Erythroblast (primary cell): Measurements from ENCODE around the gene PAGE4.

Experiments used
- GATA1 ChIP-seq: IDR thresholded peaks from 2 replicates; pipeline ENCODE4 v1.6.1; 2011; ENCODE audit warnings: low read depth, mild to moderate bottlenecking, control low read depth, low read length, moderate library complexity
- POLR2A ChIP-seq: IDR thresholded peaks from 2 replicates; pipeline ENCODE4 v1.6.1; 2011; ENCODE audit warnings: mild to moderate bottlenecking, low read length

DNA sequence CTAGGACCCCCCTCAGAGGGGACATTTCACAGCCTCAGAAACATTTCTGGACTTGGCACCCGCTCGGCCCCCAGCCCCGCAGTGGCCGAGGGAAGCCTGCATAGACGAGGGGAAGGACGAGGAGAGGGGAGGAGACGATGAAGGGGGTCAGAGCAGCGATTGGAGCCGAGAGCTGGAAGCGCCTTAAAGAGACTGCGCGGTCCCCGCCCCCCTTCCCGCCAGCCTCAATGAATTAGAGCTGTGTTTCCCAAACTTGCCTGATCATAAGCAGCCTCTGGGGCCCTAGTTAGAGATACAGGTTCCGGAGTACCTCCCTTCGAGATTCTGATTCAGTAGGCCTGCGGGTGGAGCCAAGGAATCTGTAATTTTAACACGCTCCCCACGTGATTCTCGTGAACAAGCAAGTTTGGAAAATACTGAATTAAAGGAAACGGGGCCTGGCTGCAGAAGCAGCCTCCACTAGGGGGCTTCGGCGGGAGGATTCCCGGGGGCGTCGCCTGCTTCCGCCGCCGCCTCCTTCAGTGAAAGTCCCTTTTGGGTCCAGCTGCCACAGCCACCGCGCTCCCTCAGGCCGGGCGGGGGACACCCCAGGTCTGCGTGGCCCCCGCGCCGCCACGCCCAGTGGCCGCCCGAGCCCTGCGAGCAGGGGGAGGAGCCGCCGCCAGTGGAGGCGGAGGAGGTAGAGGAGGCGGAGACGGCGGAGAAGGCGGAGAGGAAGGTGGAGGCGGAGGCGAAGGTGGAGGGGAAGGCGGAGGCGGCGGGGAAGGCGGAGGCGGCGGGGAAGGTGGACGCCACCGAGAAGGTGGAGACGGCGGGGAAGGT lies 49.9 kb downstream of the PAGE4 start, which contains the start of gene USP27X:
- TF ChIP-seq POLR2A (no peak), GATA1 (no peak)
